Muscle of leg (tissue), 11 donors: Measurements from ENCODE around the gene CTTNBP2. TPM values are rescaled to one million over a fixed set of nuclear protein-coding genes. Genes with fewer than 3 reads are reported as not detected.

Experiments
- DNase-seq: peaks from one replicate; pipeline ENCODE4 v3.0.0; 2013
- H3K27ac ChIP-seq: one replicate; pipeline ENCODE4 v1.5.1; 2013; ENCODE audit warnings: mild to moderate bottlenecking, low read length, control low read depth
- H3K27me3 ChIP-seq: one replicate; pipeline ENCODE4 v1.6.1; 2013; ENCODE audit warnings: low read length; ENCODE audit not compliant: control insufficient read depth, insufficient read depth
- H3K36me3 ChIP-seq: one replicate; pipeline ENCODE4 v1.6.1; 2013; ENCODE audit warnings: low read length; ENCODE audit not compliant: control insufficient read depth, insufficient read depth
- H3K4me1 ChIP-seq: one replicate; pipeline ENCODE4 v1.6.1; 2013; ENCODE audit warnings: low read length; ENCODE audit not compliant: control insufficient read depth, insufficient read depth
- H3K4me3 ChIP-seq: one replicate; pipeline ENCODE4 v1.5.1; 2013; ENCODE audit warnings: low read length, control low read depth
- H3K9me3 ChIP-seq: replicated peaks from 2 replicates; pipeline ENCODE4 v1.6.1; 2013; ENCODE audit warnings: low read depth, low read length; ENCODE audit not compliant: control insufficient read depth
- whole genome bisulfite sequencing: methylation state at CpG from one replicate; pipeline ENCODE4 v1.1.5; 2013; ENCODE audit warnings: missing lambda C conversion rate; ENCODE audit not compliant: insufficient coverage; 5-methylcytosine and 5-hydroxymethylcytosine counted together
- polyA plus RNA-seq, 8 donors: library from polyadenylated mRNA; unstranded; fragments of 120-200 nt; gene quantifications; one replicate each; pipeline versions ENCODE4 v1.2.1 to v1.2.3, GENCODE V29; 2013; ENCODE audit warnings: inconsistent platforms in 1 of 8, low replicate concordance in 1 of 8; ENCODE audit not compliant: insufficient read length in 8 of 8, insufficient read depth in 1 of 8
- total RNA-seq: library from RNA; stranded (reverse); fragments of 120-200 nt; gene quantifications from one replicate; pipeline ENCODE4 v1.2.4, GENCODE V29; 2013

The CTTNBP2 gene
- total and polyA plus RNA-seq, 9 donors = 0.71 to 4.3 (median 1.9) TPM

DNA sequence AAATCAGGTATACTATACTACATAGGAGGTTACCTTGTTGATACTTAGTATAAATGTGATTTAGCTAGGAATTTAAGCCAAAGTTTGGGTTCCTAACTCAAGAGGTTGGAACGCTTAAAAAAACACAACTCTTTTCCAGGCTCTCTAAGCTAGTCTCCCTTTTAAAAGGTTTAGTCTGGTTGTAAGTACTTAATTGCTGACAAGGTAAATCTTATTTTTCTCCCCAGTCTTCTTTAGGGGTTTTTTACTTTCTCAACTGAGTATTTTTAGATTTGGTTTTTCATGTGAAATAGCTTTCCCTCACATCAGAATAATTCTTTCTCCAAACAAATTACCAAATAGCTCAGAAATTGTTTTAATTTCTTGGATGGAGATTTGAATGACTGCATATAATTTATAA, 20.8 kb upstream of the CTTNBP2 start:
- Histone ChIP-seq H3K36me3 (no peaks in the 10 kb centered on the region), H3K9me3 (no peaks in the 10 kb centered on the region), H3K4me1 (no peaks in the 10 kb centered on the region), H3K27ac (no peak overlapping the region), H3K27me3 (no peaks in the 10 kb centered on the region), H3K4me3 (no peak overlapping the region)
- no CpG with 5 or more reads among the region's 1 CpG for WGBS
- no peak for DNase-seq

DNA sequence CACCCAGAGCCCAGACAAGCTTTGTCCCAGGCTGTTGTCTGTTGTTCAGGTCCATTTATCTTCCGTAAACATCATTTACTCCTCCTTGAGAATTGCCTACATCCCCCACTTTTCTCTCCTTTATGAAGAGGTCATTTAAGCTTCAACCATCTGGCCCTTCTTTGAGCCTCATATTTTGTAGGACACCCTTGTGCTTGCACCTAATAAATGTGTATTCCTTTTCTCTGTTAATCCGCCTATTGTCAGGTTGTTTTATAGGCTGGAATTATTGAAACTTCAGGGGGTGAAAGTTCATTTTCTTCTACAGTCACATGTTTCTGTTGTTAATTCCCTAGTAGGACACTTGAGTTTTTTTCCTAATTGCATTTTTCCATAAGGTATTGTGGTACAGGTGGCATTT, 19.6 kb upstream of the CTTNBP2 start:
- Histone ChIP-seq H3K27me3 (no peaks in the 10 kb centered on the region), H3K27ac (no peak overlapping the region), H3K4me1 (no peaks in the 10 kb centered on the region), H3K9me3 (no peaks in the 10 kb centered on the region), H3K4me3 (no peak overlapping the region), H3K36me3 (no peaks in the 10 kb centered on the region)
- 63% methylated on average over 1 of the region's 2 CpGs for WGBS
- no peak for DNase-seq

DNA sequence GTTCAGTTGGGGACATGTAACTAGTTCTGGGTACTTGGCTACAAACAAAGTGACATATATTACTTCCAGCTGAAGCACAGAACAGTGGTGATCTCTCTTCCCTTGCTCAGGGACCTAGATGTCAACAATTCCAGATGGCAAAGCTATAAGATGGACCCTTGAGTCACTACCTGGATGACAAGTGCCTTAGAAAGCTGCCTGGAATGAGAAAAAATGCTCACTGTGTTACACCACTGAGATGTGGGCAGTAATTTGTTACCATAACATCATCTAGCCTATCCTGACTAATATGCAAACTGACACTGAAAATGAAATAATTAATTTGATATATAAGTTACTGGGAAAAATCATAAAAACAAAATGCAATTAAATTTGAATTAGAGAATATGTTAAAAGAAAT, 16.4 kb upstream of the CTTNBP2 start:
- no peaks in the 10 kb centered on the region for H3K27me3 ChIP-seq
- H3K9me3 ChIP-seq = no peaks in the 10 kb centered on the region
- no peak overlapping the region for H3K27ac ChIP-seq
- H3K36me3 ChIP-seq = no peaks in the 10 kb centered on the region
- no peak overlapping the region for H3K4me3 ChIP-seq
- no peaks in the 10 kb centered on the region for H3K4me1 ChIP-seq
- DNase-seq = no peak

DNA sequence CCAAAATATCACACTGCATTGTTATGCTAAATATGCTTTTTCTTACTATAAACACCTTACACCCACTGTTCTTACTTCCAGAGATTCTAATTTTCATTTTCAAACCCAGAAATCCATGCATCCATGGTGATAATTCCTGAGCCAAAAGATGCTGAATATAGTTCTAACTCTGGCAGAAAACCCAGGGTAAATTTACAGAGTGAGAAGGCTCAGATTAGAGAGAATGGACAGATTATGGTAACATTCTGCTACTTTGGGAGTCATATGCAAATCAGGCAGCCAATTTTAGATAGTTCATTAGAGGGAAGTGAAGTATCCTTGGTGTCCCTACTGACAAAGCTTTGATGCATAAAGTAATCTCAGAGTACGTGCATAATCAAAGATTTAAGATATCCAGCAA, 15.4 kb upstream of the CTTNBP2 start:
- WGBS = no CpG with 5 or more reads among the region's 1 CpG
- no peak for DNase-seq
- H3K27me3 ChIP-seq = no peaks in the 10 kb centered on the region

DNA sequence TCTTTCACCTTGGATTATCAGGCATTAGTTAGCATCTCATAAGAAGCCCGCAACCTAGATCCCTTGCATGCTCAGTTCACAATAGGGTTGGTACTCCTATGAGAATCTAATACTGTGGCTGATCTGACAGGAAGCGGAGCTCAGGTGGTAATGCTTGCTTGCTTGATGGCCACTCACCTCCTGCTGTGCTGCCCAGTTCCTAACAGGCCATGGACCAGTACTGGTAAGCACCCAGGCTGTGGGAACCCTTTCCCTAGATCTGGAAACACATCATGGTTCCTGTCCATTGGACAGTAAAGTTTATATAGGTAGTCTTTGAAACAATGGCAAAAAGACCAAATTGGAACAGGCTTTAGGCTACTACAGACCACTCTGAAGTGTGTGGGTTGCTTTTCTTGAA, 9.4 kb upstream of the CTTNBP2 start:
- 100% methylated on average over 1 of the region's 2 CpGs for WGBS
- no peaks in the 10 kb centered on the region for H3K4me1 ChIP-seq
- H3K9me3 ChIP-seq = no peaks in the 10 kb centered on the region
- no peak for DNase-seq
- no peak overlapping the region for H3K27ac ChIP-seq
- H3K36me3 ChIP-seq = no peaks in the 10 kb centered on the region
- H3K27me3 ChIP-seq = peaks cover 5% of the 10 kb centered on the region
- H3K4me3 ChIP-seq = no peak overlapping the region

More for the DNA sequence above, 15.4 kb upstream of the CTTNBP2 start:
- H3K27ac ChIP-seq = no peak overlapping the region
- H3K36me3 ChIP-seq = no peaks in the 10 kb centered on the region
- no peaks in the 10 kb centered on the region for H3K4me1 ChIP-seq
- H3K4me3 ChIP-seq = no peak overlapping the region
- no peaks in the 10 kb centered on the region for H3K9me3 ChIP-seq

DNA sequence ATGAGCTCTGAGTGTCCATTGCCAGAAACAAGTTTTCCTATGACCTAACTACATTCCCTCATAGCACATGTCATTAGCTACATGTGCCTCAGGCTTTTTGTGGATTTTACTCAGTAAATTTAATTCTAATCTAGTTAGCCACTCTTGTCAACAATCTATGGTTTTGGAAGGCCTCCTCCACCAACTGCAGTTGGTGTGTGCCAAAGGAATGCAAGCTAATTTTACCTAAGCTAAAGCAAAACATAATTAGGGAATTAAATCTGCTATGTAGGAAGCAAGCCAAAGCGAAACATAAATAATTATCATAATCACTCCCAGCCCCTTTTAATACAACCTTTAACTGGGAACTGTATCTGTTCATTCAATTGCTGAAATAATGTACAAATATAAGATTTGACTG, 3.5 kb upstream of the CTTNBP2 start:
- H3K4me1 ChIP-seq = peaks cover 15% of the 10 kb centered on the region
- H3K4me3 ChIP-seq = no peak overlapping the region
- no CpG with 5 or more reads among the region's 1 CpG for WGBS
- H3K27ac ChIP-seq = no peak overlapping the region
- H3K27me3 ChIP-seq = peaks cover 29% of the 10 kb centered on the region
- peak; percentile 16 for DNase-seq
- no peaks in the 10 kb centered on the region for H3K36me3 ChIP-seq
- H3K9me3 ChIP-seq = no peaks in the 10 kb centered on the region

DNA sequence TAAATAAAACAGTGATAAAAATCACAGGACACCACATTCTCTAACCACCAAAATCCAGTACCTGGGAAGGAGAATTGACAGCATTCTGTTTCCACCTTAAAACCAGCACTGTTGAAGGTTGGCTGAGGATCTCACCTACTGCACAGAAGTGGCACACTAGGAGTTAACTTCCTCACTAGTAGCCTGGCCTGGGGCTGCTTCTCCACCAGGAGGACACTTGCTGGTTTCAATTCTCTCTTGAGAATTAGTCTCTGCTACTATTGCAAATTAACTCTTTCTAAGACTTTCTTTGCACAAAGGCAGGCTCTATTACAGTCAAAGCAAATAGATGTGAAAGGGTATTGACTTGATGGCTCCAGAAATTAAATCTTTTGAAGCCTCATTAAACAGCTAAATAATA, 2.3 kb upstream of the CTTNBP2 start:
- peak; percentile 29 for DNase-seq
- Histone ChIP-seq H3K36me3 (no peaks in the 10 kb centered on the region), H3K4me1 (peaks cover 15% of the 10 kb centered on the region), H3K4me3 (no peak overlapping the region), H3K27ac (no peak overlapping the region), H3K9me3 (no peaks in the 10 kb centered on the region), H3K27me3 (peaks cover 32% of the 10 kb centered on the region)

DNA sequence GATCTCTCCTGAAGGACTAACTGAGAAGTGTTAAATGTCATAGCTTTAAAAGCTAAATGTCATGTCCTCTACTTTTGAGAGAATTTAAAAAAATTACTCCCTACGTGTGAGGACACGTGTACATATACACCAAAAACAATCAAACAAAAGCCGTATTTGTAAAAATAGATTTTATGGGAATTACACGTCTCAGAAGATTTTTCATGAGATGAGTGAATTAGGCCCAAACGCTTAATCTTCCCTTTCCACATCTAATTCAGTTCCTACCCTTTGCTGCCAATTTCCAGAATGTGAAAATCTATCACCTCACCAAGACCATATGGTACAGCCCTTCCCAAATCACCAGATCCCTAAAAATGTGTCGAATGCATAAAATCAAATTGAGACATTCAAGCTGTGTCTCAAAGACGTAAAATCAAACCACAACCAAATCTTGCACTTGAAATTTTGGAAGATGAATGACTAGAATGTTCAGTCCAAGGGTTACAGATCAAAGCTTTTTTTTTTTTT, 1.0 kb upstream of the CTTNBP2 start:
- no peak for DNase-seq
- no CpG with 5 or more reads among the region's 7 CpGs for WGBS
- Histone ChIP-seq H3K4me3 (no peak overlapping the region), H3K27me3 (peaks cover 32% of the 10 kb centered on the region), H3K4me1 (peaks cover 15% of the 10 kb centered on the region), H3K9me3 (no peaks in the 10 kb centered on the region), H3K36me3 (no peaks in the 10 kb centered on the region), H3K27ac (no peak overlapping the region)

DNA sequence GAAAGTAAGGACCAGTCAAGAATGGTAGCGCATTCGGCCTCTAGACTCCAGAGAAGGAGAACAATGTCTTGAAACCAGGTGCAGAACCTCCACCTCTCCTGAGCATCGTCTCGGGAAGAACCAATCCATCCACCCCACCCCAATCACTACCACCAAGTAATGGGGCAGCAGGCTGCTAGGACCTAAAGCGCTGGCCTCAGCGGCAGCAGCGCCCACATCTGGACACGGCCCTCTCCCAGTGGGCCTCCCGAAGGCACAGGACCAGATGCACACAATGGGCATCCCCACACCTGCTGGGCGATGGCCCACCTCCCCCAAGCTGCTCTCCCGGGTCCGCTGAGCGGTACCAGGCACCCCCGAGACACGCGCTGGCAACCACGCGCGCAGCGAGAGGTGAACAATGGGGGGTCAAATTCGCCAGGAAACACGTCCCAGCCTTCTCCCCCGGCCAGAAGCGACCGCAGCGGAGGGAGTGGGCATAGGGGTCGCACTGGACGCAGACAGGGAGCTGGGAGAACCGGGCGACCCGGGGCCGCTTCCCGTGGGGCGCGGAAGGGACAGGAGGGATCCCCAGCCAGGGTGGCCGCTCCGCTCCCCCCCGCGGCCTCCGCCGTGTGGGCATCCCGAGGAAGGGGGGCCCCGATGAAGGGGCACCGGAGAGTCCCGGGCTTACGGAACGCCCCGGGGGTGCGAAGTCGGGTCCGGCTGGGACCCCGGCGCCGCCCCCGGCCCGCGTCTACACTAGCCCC, 506 bp downstream of the CTTNBP2 start:
- Histone ChIP-seq H3K4me1 (peaks cover 15% of the 10 kb centered on the region), H3K9me3 (no peaks in the 10 kb centered on the region), H3K27me3 (peaks cover 32% of the 10 kb centered on the region), H3K4me3 (peak overlapping the region; percentile 53), H3K36me3 (no peaks in the 10 kb centered on the region), H3K27ac (peak overlapping the region; percentile 42)
- peak; percentile 29 for DNase-seq
- WGBS = under 1% methylated on average over 56 of the region's 57 CpGs

DNA sequence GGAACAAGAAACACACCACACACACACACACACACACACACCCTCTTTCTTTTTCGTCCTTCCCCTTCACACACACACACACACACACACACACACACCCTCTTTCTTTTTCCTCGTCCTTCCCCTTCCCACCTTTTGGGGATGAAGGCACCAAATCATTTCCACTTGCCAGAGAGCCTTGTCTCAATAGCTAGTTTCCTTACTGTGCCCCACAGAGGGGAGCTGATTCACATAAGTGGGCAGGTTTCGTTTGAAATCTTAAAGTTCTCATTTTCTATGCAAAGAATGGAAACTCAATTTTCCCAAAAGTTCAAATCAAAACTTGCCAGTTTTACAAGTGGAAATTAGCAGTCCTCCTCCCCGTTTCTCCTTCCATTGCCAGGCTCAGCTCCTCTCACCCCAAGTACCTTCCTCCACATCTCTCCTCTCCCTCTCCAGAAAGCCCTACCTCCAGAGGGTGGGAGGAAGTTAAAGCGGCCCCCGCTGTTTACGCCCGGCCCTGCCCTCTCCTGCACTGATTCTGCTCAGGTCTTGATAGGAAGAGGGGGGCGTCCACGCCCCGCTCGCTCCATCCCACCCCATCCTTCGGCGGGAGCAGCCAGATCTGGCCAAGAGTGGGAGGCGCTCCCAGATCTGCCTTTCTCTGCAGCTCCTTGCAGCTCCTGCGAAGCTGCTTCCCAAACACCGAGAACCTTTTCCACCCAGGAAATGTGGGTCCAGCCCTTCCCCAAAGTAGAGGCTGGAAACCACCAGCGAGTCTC, 1.3 kb downstream of the CTTNBP2 start:
- DNase-seq = peak; percentile 54
- Histone ChIP-seq H3K27me3 (peaks cover 33% of the 10 kb centered on the region), H3K36me3 (no peaks in the 10 kb centered on the region), H3K4me1 (peaks cover 15% of the 10 kb centered on the region), H3K9me3 (no peaks in the 10 kb centered on the region), H3K27ac (peak overlapping the region; percentile 50), H3K4me3 (peak overlapping the region; percentile 53)
- WGBS = 1% methylated on average over 12 of the region's 18 CpGs
